Upper lobe of left lung (tissue), 4 donors: ENCODE results near the gene ARNT2.
A peak's percentile ranks its signal among the peaks of the same experiment; 100 is the strongest.

ENCODE experiments used
- POLR2A ChIP-seq, 4 donors: fragments of 450-650 bp; IDR thresholded peaks; one replicate each; pipeline ENCODE4 v1.5.1; 2016 to 2017; ENCODE audit warnings: antibody characterized with exemption in 4 of 4, mild to moderate bottlenecking in 2 of 4
- POLR2AphosphoS5 ChIP-seq, 2 donors: sonication (generic); formaldehyde crosslinking; IDR thresholded peaks; one replicate each; pipeline ENCODE4 v1.5.1; 2017; ENCODE audit warnings: antibody characterized with exemption in 2 of 2
- TF ChIP-seq, protein P1 (sequence below), 6 experiments: fragments of 450-650 bp in 4 of 6; fragments of 200-600 bp in 2 of 6; sonication (generic) in 2 of 6; IDR thresholded peaks; one replicate each; pipeline ENCODE4 v1.5.1; 2016 to 2019; ENCODE audit warnings: antibody characterized with exemption in 6 of 6

DNA sequence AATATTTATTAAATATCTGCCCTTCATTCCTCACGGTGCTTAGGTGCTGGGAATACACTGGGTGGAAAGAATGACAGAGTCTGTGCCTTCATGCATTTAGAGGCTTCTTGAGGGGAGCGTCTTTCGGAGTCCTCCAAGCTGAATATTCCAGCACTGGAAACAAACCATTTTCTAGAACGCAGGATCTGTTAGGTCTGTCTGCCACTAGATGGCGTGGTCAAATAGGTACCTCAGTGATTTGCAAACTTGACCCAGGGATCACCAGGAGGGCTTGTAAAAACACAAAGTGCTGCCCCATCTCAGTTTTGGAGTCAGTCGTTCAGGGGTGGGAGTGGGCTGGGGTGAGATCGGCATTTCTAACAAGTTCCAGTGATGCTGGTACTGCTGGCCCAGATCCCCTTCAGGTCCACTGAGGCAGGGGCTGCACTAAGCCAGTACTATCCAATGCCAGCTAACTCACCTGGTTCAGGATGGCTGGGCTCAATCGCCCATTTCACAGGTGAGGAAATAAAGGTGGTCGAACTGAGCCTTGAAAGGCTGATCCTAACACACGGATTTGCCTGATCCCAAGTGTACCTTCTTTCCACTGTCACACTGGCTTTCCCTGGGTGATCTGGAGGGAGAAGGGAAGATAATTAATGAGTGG, 14.8 kb downstream of the ARNT2 start:
- TF ChIP-seq, protein P1, sequence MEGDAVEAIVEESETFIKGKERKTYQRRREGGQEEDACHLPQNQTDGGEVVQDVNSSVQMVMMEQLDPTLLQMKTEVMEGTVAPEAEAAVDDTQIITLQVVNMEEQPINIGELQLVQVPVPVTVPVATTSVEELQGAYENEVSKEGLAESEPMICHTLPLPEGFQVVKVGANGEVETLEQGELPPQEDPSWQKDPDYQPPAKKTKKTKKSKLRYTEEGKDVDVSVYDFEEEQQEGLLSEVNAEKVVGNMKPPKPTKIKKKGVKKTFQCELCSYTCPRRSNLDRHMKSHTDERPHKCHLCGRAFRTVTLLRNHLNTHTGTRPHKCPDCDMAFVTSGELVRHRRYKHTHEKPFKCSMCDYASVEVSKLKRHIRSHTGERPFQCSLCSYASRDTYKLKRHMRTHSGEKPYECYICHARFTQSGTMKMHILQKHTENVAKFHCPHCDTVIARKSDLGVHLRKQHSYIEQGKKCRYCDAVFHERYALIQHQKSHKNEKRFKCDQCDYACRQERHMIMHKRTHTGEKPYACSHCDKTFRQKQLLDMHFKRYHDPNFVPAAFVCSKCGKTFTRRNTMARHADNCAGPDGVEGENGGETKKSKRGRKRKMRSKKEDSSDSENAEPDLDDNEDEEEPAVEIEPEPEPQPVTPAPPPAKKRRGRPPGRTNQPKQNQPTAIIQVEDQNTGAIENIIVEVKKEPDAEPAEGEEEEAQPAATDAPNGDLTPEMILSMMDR (IDR thresholded peaks at IDR 0.05) = peak; percentile 27 to 52 (median 41)
- no peak for TF ChIP-seq POLR2AphosphoS5 (IDR thresholded peaks at IDR 0.05)
- no peak for TF ChIP-seq POLR2A (IDR thresholded peaks at IDR 0.05)
